GM10266 (cell line): Measurements from ENCODE around the gene RAX2.

Experiments used
- DNase-seq: peaks from one replicate; pipeline ENCODE4 v3.0.0; 2012; ENCODE audit errors: extremely low spot score
- TF ChIP-seq, protein P1 (sequence below): IDR thresholded peaks from 2 replicates; pipeline ENCODE4 v1.5.1; 2012; ENCODE audit warnings: mild to moderate bottlenecking, low read depth; ENCODE audit not compliant: control insufficient read depth, insufficient read depth; ENCODE audit errors: missing control alignments

Gene RAX2

DNA sequence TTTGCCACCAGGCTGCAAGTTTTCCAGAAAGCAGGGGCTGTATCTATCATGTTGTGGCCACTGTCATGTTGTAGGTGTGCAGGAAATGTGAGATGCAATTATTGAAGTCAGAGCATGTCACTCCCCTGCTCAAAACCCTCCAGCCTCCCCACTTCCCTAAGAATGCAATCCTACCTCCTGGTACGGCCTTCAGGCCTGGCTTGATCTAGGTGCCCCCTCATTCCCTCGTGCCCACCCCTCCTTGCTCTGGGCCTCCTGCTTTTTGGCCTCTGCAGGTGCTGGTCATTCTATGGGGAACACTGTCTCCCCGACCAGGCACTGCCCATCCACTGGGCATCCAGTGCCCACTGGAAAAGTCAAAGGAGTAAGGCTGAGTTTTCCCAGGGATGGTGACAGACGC, 42.6 kb upstream of the RAX2 start:
- TF ChIP-seq, protein P1, sequence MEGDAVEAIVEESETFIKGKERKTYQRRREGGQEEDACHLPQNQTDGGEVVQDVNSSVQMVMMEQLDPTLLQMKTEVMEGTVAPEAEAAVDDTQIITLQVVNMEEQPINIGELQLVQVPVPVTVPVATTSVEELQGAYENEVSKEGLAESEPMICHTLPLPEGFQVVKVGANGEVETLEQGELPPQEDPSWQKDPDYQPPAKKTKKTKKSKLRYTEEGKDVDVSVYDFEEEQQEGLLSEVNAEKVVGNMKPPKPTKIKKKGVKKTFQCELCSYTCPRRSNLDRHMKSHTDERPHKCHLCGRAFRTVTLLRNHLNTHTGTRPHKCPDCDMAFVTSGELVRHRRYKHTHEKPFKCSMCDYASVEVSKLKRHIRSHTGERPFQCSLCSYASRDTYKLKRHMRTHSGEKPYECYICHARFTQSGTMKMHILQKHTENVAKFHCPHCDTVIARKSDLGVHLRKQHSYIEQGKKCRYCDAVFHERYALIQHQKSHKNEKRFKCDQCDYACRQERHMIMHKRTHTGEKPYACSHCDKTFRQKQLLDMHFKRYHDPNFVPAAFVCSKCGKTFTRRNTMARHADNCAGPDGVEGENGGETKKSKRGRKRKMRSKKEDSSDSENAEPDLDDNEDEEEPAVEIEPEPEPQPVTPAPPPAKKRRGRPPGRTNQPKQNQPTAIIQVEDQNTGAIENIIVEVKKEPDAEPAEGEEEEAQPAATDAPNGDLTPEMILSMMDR, result no peak

DNA sequence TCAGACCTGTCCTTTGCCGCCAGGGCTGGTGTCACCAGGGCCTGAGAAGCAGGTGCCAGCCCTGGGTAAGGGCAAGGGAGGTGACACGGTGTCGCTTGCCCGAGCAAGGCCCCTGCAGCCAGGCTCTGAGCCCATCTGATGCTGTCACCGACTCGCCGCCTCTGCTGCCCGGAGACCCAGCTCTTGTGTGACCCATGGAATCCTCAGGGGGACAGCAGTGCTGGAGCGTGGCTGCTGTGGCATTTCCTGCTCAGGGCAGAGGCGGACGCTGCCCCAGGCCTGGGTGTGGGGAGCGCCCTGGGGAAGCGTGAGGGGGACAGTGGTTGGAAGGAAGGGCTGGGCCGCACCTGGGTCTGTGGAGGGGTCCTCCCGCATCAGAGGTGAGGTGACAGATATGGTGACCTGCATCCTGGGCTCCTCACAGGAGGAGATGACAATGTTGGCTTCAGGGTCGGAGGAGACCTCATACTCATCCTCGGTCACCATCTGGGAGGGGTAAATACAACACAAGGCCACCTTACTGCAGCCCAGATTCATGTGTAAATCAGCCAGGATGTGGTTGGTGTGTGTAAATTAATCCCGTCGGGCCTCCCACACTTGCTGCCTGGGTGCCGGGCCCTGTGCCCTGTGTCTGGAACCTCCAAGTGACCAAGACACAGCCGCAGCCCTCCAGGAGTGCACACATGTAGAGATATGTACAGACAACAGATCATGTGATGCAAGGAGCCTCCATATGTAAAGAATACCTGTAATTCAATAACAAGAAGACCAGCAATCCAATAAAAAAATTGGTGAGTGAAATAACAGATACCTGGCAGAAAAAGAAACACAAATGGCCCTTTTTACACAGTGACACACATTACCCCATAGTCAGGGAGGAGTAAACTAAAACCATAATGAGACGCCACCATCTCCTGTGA, 41.7 kb upstream of the RAX2 start:
- TF ChIP-seq, protein P1, result no peak
- DNase-seq, result no peak

More for the DNA sequence above, 42.6 kb upstream of the RAX2 start:
- no peak for DNase-seq

DNA sequence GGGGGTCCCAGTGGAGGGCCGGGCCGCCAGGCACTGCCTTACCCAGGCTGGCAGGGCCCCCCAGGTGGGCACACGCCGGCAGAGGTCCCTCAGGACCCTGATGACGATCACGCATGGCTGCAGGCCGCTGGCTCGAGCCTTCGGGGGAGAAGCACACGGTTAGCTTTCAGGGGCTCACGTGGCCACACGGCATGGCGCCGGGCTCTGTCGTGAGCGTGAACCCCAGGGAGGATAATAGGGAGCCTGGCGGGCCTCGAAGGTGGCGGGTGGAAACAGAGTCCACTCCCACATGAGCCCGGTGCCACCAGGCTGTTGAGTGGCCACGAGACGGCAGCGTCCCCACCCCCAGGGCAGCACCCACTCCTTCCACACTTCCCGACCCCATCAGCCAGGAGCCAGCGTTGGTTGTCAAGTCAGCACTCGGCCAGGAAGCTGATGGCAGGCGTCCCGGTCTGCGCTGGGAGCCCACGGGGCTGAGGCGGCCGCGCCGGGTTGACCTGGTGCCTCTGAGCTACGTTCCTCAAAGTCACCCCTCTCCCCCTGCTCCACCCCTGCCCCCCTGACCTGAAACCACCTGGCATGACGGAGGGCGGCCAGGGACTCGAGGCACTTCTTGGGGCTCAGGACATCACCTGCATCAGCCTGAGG, 38.8 kb upstream of the RAX2 start:
- no peak for DNase-seq

DNA sequence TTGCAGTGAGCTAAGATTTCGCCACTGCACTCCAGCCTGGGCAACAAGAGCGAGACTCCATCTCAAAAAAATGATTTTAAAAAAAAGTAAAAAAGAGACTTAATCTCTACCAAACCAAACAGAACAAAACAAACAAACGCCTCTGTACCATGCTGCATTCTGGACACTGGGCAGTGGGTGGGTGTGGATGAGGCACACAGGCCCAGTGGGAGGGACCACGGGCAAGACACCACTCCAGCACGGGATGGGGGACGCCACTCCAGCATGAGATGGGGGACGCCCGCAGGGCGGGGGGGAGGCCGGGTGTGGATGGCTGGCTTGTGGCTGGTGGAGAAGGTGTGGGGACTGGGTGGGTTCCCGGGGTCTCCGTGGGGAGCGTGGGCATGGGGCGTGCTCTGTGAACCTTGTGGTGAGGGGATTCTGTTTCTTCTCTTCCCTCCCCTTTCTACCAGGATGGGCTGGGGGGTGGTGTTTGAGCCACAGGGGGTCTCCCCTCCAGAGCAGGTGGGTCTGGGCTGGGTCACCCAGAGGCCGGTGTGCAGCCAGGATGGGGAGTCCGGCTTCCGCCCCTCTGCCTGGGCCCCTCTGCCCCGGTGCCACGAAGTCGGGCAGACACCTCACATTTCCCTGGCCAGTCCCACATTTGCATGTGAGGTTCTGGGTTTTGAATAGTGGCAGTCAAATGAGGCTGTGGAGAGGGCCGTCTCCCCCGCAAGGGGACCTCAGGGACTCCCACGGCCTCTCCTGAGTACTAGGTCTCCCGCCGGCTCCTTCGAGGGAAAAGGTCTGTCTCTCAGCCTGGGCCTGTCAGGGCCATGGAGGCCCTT, 38.1 kb upstream of the RAX2 start:
- TF ChIP-seq, protein P1, result no peak
- peak; percentile 70 for DNase-seq

More for the DNA sequence above, 38.8 kb upstream of the RAX2 start:
- TF ChIP-seq, protein P1, result no peak

DNA sequence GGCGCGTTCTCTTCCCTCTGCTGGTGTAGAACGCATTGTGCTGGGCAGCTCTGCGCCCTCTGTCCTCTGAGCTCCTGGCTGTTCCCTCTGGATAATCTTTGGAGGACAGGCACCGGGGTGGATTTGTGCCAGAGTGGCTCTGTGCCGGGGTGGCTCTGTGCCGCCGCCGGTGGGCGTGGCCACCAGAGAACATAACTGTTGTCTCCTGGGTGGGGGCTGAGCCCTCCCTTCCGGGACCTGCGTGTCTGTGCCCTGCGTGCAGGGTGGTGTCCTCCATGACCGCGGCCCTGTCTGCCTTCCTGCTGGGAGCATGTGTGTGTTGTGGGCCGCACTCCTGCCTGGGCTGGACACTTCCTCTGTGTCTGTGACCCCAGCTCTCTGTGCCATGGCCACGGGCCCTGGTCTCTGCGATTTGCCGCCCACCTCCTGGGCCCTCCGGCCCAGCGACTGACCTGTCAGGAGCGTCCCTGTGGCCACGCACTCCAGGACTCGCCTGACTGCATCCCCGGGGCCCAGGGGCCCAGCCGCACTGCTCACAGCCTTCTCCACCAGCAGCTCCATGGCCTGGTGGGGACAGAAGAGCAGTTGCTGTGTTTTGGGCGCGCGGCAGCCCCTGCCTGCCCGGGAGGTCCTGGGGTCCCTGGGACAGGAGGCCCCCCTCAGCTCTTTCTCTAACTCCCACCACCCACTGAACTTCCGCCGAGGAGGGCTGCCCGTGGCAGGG, 36.6 kb upstream of the RAX2 start:
- TF ChIP-seq, protein P1, result no peak
- no peak for DNase-seq

DNA sequence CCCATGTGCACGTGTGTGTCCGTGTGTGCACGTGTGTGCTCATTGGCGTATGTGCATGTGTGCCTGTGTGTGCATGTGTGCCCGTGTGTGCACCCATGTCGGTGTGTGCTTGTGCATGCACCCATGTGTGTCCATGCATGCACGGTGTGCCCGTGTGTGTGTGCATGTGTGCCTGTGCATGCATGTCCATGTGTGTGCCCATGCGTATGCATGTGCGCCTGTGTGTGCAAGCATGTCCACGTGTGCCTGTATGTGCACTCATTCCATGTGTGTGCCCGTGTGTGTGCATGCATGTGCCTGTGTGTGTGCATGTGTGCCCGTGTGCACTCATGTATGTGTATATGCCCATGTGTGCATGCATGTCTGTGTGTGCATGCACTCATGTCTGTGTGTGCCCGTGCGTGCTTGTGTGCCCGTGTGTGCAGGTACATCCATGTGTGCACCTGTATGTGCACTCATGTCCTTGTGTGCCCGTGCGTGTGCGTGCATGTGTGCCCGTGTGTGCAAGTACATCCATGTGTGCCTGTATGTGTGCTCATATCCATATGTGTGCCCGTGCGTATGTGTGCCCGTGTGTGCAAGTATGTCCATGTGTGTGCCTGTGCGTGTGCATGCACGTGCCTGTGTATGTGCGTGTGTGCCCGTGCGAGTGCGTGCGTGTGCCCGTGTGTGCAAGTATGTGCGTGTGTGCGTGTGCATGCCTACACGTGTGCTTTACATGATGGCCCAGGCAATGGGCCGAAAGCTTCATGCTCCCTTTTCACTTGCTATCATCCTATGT, 35.7 kb upstream of the RAX2 start:
- no peak for DNase-seq
- TF ChIP-seq, protein P1, result no peak
